Neutrophil (primary cell): ENCODE measurements around the gene HDLBP.

Experiments used
- H3K27ac ChIP-seq: fragments of 200-600 bp; sonication (generic); 2 replicates; pipeline ENCODE4 v1.5.1; 2016; ENCODE audit warnings: mild to moderate bottlenecking, moderate library complexity
- H3K27me3 ChIP-seq: fragments of 200-600 bp; sonication (generic); 2 replicates; pipeline ENCODE4 v1.6.0; 2016; ENCODE audit warnings: mild to moderate bottlenecking
- H3K36me3 ChIP-seq: fragments of 200-600 bp; sonication (generic); 2 replicates; pipeline ENCODE4 v1.5.1; 2017
- H3K4me1 ChIP-seq, 2 experiments: fragments of 200-600 bp in 1 of 2; sonication (generic) in 1 of 2; 1 replicate in 1 of 2; 2 replicates in 1 of 2; pipeline versions ENCODE4 v1.5.1 to v1.6.1; 2013 to 2016; ENCODE audit warnings: low read depth in 1 of 2, low read length in 1 of 2, mild to moderate bottlenecking in 1 of 2, moderate library complexity in 1 of 2; ENCODE audit not compliant: control insufficient read depth in 1 of 2, insufficient read depth in 1 of 2
- H3K4me3 ChIP-seq, 2 experiments: fragments of 200-600 bp in 1 of 2; sonication (generic) in 1 of 2; 1 replicate in 1 of 2; 2 replicates in 1 of 2; pipeline ENCODE4 v1.5.1; 2013 to 2016; ENCODE audit warnings: low read depth in 1 of 2, low read length in 1 of 2, mild to moderate bottlenecking in 1 of 2, moderate library complexity in 1 of 2
- H3K9me3 ChIP-seq: fragments of 200-600 bp; sonication (generic); 2 replicates; pipeline ENCODE4 v1.5.1; 2016
- CTCF ChIP-seq: fragments of 200-600 bp; sonication (generic); IDR thresholded peaks from 2 replicates; pipeline ENCODE4 v1.5.1; 2016; ENCODE audit warnings: antibody characterized with exemption

HDLBP gene

GRCh38 chr2:241257419-241258032 is 57.9 kb downstream of the HDLBP start:
- Histone ChIP-seq H3K4me1 (no peaks in the 10 kb centered on the region), H3K27me3 (no peaks in the 10 kb centered on the region), H3K36me3 (peaks cover 83% of the 10 kb centered on the region), H3K4me3 (no peak overlapping the region), H3K9me3 (no peaks in the 10 kb centered on the region), H3K27ac (no peak overlapping the region)
- TF ChIP-seq CTCF: no peak

- no peak for TF ChIP-seq CTCF
- Histone ChIP-seq H3K4me3 (no peak overlapping the region), H3K9me3 (no peaks in the 10 kb centered on the region), H3K27me3 (no peaks in the 10 kb centered on the region), H3K36me3 (peaks cover 83% of the 10 kb centered on the region), H3K27ac (no peak overlapping the region), H3K4me1 (no peaks in the 10 kb centered on the region)
These were observed 59.3 kb downstream of the HDLBP start for GRCh38 chr2:241256168-241256545.

- Histone ChIP-seq H3K27me3 (no peaks in the 10 kb centered on the region), H3K4me1 (no peaks in the 10 kb centered on the region), H3K4me3 (no peak overlapping the region), H3K36me3 (peaks cover 83% of the 10 kb centered on the region), H3K9me3 (no peaks in the 10 kb centered on the region), H3K27ac (no peak overlapping the region)
- no peak for TF ChIP-seq CTCF
These were observed 59.8 kb downstream of the HDLBP start for GRCh38 chr2:241255542-241256167.

- H3K9me3 ChIP-seq: no peaks in the 10 kb centered on the region
- H3K4me1 ChIP-seq: no peaks in the 10 kb centered on the region
- no peaks in the 10 kb centered on the region for H3K27me3 ChIP-seq
- H3K36me3 ChIP-seq: peaks cover 83% of the 10 kb centered on the region
- H3K27ac ChIP-seq: no peak overlapping the region
- no peak overlapping the region for H3K4me3 ChIP-seq
- no peak for TF ChIP-seq CTCF
These were observed 60.5 kb downstream of the HDLBP start for GRCh38 chr2:241254904-241255351.

GRCh38 chr2:241252778-241253475 is 62.5 kb downstream of the HDLBP start:
- H3K36me3 ChIP-seq: peaks cover 93% of the 10 kb centered on the region
- no peak overlapping the region for H3K4me3 ChIP-seq
- no peak for TF ChIP-seq CTCF
- H3K27me3 ChIP-seq: no peaks in the 10 kb centered on the region
- no peaks in the 10 kb centered on the region for H3K9me3 ChIP-seq
- H3K27ac ChIP-seq: no peak overlapping the region
- H3K4me1 ChIP-seq: no peaks in the 10 kb centered on the region
